GM19043 (cell line): ENCODE results near the gene LRPPRC.
"Not testable (repeated sequence)": the region's sequence is repeated elsewhere in the genome, so short reads cannot be mapped to it uniquely, and the experiment has no call there.

Source experiments
- ATAC-seq: cut with Tn5 transposase; IDR thresholded peaks from one replicate; pipeline ENCODE4 v1.9.1; 2021; ENCODE audit warnings: low read depth; ENCODE audit not compliant: unreplicated experiment

The LRPPRC gene

DNA sequence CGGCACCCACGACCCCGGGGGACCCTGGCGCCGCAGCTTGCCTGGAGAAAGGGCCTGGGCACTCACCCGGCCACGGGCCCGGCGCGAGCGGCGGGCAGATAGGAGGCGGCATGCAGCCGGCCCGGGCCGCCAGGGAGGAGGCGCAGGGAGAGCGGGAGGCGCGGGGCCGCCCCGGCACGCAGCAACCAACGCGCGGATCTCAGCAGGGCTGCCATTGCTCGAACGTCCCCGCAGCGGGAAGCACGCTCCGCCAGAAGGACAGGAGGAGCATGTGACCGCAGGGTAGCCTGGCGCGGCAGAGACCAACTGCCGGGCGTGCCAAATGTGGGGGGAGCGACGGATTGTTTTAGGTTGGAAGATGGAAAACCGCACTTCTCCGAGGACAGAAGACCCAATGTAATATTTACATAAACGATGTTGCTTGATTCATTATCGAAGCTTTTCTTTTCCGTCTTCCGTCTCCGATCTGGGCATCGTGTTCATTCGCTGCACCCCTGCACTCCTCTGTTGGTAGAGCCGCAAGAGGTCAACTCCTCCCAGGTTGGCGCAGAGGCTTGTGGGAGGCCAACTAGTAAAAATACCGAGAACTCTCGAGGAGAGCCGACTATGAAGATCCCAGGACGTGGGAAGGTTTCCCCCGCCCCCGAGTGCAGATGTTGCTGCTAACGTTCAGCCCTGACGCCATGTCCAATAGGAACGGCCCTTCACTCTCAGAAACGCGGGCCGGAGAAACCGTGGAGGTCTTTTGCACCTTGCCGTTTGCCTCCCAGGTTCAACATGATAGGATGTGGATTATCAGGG lies at the start of gene LRPPRC:
Gene LRPPRC, minus strand, starts transcription at position 257 of the 801 bp plus-strand sequence. Its CDS starts 42 bp downstream, at position 215.
- peak; percentile 89 for ATAC-seq

DNA sequence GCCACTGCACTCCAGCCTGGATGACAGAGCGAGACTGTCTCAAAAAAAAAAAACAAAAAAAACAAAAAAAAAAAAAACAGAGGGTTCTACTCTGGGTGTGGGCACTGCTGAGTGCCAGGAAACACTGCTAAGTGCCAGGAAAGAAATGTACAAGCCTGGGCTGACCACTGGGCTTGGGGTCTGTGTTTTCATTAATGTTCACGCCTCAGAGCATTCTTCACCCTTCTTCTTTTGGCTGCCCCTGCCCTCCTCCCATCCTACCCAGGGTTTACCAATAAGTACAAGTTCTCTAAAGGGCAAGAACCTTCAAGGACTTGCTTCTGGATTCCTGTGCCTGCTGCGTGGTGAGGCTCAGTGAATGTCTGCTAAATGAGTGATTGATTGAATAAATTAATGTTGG lies 49.3 kb upstream of the LRPPRC start:
- no peak for ATAC-seq

DNA sequence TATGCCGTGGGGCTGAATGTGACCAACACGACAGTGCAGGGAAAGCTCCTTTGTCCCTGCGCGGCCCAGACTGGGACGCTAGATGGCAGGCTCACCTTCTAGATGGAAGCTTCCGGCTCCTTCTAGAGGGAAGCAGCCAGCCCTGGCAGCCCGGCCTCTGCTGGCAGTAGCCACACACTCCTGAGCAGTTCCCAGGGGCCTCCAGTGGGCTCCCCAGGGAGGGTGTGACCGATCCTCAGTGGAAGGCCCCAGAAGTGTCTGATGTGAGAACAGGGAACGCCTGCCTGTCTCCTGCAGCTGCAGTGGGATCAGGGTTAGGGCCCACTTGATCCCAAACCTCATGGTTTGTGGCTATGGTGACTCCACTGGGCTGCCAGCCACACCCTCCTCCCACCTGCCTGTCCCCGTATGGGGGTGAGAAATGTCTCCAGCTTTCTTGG lies 48.5 kb upstream of the LRPPRC start:
- ATAC-seq = peak; percentile 99

DNA sequence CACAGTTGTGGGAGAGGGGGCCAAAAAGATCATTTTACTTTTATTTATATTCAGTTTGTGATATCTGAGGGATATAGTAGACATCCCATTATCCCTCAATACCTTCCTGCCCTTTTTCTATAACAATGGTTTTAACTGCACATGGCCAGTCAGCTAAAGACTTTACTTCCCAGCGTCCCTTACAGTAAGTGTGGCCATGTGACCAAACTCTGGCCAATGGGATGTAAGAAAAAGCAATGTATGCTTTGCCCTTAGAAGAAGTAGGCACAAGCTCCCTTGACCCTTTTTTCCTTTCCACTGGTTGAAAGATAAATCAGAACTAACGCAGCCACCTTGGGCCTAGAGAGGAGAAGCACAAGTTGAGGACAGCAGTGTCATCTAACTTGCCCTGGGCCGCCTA lies 44.6 kb upstream of the LRPPRC start:
- ATAC-seq = no peak

DNA sequence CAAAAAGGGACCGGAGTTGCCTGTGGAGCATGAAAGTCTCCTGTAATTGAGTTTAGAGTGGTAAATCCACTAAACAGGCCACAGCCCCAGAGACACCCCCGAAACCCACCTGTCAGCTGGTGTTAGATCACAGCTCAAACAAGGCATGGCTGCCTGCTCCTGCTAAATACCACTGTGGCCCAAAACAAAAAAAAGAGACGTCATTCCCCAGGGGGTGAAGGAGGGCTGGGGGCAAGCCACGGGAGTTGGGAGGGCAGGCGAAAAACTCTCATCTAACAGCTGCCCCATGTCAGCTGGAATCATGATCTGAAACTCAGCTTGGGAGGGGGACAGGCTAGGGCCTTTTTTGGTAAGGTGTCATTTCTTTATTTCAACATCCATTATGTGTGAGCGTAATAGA lies 42.5 kb upstream of the LRPPRC start:
- no peak for ATAC-seq

DNA sequence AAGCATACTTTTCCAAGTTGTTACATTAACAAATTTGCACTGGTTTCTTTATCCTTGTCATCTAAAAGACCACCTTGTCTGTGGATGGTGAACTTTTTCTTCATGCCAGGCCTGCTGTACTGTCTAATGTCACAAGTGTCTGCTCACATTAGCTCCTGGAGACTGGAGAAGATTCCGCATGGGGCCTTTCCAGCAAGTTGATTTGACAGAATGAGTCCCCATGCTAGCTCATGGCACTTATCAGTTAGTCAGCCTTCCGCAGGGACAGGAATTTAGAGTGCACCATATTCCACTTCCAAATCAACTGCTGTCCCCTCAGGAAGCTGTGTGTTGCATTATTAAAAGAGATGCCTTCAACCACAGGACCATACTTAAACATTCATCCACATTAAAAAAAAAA lies 41.4 kb upstream of the LRPPRC start:
- no peak for ATAC-seq

DNA sequence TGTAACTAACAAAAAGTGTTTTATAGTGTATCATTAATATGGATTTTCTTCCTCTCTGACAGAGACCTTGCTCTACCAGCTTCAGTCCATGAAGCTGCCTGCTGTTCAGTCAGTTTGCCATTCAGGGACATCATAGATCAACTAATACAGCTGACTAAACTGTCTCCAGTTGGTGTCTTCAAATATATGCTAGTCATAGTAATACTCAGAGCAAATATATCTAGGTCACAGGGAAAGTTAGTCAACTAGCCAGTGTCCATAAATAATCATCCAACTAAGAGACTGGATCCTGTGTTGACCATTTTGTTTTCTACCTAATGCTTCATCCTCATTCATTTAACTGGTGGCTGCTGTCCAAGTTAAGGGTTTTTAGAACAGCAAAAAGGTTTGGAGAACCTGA lies 38.2 kb upstream of the LRPPRC start:
- no peak for ATAC-seq

DNA sequence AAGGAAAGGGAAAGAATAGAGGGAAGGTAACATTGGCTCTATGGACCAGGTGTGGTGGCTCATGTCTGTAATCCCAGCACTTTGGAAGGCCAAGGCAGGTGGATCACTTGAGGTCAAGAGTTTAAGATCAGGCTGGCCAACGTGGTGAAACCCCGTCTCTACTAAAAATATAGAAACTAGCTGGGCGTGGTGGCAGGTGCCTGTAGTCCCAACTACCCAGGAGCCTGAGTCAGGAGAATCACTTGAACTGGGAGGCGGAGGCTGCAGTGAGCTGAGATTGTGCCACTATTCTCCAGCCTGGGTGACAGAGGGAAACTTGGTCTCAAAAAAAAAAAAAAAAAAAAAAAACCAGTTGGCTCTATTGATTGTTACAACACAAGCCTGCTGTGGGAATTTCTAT lies 31.3 kb upstream of the LRPPRC start:
- not testable (repeated sequence) for ATAC-seq

DNA sequence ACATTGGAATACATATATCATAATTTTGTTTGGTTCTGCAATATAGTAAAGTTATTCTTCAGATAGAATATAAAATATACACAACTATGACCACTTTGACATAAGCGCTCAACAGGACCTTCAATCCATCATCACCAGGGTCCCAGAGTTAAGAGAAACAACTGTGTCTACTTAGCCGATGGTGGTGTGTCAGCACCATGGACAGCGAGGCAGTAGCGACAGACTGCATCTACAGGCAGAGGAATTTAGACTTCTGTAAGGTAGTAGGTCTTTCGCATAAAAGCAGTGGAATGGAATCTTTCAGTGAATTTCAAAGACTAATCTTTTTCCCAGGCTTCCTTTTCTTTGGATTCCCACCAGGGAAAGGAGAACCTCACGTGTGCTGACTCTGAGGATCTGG lies 20.5 kb upstream of the LRPPRC start:
- ATAC-seq = no peak

DNA sequence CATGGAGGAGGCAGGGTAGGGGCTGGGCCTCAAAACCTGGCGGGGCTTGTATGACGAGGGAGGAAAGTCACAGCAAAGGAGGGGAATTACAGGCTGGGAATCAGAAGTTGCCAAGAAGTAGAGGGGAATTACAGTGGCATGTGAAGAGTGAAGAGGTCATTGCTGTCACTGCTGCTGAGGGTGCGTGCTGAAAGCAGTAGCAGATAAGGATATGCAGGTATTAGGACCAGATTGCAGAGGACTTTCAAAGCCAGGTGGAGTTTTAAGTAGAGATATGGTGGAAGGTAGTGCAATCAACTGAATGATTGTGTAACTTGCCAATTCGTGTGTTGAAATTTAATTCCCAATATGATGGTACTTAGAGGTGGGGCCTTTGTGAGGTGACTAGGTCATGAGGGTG lies 19.4 kb upstream of the LRPPRC start:
- no peak for ATAC-seq

DNA sequence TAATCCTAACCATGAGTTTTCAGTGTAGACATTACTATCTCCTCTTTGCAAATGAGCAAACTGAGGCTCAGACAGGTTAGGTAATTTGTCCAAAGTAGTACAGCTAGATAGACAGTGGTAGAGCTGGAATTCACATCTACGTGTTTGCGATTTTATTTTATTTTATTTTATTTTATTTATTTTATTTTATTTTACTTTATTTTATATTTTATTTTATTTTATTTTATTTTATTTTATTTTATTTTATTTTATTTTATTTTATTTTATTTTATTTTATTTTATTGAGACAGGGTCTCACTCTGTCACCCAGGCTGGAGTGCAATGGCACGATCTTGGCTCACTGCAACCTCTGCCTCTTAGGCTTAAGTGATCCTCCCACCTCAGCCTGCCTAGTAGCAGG lies 17.4 kb upstream of the LRPPRC start:
- not testable (repeated sequence) for ATAC-seq

DNA sequence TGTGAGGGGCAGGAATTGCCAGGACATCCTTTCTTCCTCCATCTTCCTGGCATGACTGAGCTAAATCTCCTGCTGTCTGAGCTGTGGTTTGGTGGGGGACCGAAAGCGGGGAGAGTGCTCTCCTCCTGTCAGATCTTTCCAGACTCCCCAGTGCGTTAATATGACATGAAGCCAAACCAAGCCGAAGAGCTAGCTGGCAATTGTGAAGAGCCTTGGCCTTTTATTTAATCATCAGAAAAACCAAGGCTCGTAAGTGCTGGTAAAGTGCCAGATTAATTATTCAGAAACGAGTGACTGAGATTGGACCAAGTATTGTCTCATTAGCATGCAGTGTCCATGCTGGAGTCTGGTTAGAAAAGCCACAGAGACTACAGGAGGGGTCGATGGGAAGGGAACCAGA lies 14.5 kb upstream of the LRPPRC start:
- ATAC-seq = no peak

DNA sequence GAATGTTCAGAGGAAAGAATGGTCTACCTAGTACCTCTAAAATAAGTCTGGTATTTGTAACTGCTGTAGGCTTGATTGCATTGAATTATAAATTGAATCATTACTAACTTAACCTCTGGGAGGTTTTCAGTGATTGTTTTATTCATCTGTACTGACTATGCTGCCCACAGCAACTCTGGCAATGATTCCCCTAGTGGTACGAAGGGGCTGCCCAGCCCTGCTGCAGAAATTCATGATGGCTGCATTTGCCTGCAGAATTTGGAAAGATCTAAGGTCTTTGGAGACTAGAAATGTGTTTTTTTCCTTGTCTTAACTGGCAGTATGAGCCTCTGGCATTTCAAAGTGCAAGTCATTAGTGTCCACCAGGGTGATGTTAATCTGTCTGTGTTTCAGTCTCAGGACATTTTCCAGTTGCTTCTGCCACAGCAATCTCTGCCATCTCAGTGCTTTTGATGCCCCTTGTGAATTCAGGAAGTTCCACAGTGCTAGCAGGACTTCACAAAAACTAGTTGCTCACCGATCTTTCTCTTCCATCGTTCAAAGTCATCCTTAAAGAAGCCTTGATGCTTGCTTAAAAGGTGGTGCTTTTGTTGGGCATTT lies 13.4 kb upstream of the LRPPRC start:
- no peak for ATAC-seq

DNA sequence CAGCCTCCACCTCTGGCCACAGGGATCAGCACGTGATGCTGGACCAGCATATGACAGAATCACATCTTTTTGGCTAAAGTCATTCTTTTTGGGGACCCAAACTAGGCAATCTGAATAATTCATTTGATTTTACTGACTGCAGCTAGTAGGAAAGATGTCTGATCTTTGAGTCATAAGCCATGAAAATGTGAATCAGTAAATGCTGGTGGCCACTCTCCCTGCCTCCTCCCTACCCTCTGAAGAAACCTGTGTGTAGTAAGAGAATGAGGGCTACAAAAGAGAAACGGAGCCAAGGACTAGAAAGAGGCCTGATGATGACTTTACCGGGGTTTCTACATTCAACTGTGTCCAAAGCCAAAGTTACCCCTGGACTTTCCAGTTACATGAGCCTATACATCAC lies 10.1 kb upstream of the LRPPRC start:
- no peak for ATAC-seq

DNA sequence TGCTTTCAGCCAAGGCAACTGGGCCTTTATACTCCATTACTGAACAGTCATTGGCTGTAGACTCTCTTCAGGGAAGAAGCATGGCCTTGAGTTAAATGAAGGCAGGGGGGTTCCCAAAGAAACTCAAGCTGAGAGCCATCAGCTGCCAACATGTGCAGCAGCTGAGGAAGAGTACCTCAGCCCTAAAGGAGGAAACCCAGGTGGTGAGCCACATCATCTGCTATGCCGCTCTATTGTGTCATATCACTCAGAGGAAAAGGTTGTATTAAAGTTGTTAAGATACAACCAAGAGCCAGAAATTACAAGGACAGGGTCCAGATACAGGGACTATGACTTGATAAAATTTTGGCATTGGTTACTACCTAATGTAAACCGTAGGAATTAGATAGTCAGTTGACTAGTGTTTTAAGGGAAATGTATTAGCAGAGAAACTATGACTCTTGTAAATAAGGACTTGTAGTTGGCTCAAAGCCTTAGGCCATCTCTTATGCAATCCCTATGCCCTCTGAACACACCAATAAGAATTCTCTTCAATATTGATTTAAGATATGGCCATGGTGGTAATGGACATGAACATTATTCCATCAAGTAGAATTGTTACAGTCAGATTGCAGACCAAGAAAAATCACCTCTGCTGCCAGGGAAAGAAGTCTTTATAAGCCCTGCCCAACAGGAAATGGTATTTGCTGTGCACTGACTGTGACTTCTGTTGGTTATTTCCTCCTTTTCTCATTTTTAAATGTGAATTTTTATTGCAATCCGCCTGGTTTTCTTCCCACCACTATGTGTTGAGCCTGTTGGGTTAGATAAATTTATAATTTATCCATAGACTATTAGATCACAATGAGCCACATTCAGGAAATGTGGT lies 9.2 kb upstream of the LRPPRC start:
- no peak for ATAC-seq

DNA sequence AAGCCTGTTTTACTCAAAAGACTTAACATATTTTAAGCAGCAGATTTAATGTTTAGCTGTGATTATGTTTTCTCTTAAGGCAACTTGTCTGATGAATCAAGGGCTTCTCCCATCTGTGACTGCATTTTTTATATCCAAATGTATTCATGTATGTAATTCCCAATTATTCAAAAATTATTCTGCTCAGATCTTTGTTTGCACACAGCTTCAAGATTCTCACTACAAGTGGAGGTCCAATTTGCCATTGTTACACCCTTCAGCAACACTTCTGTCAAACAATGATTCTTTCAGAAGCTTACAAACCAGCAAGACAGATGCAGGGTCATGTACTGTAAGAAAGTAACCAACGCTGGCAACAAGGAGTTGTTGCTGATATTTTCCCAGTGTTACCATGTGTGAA lies 5.9 kb upstream of the LRPPRC start:
- ATAC-seq = no peak

DNA sequence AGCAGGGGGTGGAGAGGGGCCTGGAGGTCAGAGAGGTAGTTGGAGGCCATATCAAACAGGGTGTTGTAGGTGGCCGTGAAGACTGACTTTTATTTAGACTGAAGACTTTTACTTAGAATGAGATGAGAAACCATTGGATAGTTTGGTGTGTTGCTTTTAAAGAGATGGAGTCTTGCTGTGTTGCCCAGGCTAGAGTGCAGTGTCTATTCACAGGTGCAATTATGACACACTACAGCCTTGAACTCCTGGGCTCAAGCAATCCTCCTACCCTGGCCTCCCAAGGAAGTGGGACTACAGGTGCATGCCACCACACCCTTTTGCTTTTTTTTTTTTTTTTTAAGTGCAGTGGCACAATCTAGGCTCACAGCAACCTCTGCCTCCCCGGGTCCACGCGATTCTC lies 2.5 kb upstream of the LRPPRC start:
- ATAC-seq = no peak

DNA sequence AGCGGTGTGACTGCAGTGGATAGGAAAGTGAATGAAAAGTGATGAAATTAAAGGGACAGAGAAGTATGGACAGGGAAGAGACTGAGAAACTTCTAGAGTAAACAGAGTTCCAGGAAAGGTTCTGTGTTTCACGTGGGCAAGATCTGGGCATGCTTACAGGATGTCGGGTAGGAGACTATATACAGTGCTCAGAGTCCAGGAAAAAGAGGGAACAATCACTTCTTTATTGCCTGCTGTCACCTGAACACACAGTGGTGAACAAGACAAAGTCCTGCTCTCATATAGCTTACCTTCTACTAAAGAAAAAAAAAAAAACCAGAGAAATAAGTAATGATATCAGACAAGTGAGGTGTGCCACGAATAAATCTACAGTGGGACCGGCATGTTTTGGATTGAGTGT lies 2.4 kb downstream of the LRPPRC start:
- no peak for ATAC-seq

DNA sequence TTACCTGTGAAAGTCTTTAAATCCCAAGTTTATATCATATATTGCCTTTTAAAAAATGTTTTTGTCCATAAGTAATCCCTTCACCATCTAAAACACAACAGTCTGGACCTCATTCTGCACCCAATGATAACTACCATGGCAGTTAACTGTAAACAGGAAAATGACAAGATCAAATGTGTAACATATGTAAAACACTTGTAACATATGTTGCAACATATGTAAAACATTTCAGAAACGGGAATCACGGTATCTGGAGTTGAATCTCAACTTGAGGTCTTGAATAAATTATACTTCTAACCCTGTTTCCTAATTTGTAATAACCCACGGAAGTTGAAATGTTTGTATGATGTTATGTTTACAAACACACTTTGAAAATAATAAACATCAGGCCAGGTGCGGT lies 6.2 kb downstream of the LRPPRC start:
- ATAC-seq = no peak

DNA sequence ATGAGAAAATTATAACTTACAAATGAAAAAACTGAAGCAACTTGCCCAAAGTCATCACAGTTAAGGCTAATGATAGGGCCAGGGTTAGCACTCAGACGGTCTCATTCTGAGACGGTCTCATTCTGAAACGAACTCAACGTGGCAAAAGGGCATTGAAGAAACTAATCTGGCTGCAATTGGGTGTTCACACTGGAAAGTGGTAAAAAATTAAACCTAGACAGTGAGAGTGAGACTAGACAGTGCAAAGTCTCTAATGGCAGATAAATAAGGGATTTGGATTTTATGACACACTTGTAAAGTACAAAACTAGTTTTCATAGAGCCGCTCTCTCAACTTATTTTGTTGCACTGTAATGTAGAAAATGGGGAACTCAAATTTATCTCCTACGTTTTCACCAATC lies 9.2 kb downstream of the LRPPRC start:
- no peak for ATAC-seq

DNA sequence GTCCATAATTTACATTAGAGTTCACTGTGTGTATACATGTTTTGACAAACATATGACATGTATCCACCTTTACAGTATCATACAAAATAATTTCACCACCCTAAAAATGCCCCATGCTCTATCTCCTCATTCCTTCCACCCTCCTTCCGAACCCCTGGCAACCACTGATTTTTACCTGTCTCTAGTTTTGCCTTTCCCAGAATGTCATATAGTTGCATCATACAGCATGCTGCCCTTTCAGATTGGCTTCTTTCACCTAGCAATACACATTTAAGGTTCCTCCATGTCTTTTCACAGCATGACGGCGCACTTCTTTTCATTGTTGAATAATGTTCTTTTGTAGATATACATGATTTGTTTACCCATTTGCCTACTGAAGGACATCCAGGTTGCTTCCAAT lies 10.4 kb downstream of the LRPPRC start:
- no peak for ATAC-seq
